Adrenal gland (tissue), 12 donors: Measurements from ENCODE around the gene RAB40C. TPM values are rescaled to one million over a fixed set of nuclear protein-coding genes. Genes with fewer than 3 reads are reported as not detected.

Source experiments
- DNase-seq, 7 donors: peaks; one replicate each; pipeline ENCODE4 v3.0.0-alpha.2; 2019 to 2020
- H3K27ac ChIP-seq, 5 donors: fragments of 200-600 bp; sonication (generic) in 4 of 5; 1 replicate in 3 of 5; 2 replicates in 2 of 5; pipeline versions ENCODE4 v1.5.1 to v1.8.0; 2016 to 2020; ENCODE audit warnings: mild to moderate bottlenecking in 1 of 5
- H3K27me3 ChIP-seq: fragments of 200-600 bp; 2 replicates; pipeline ENCODE4 v1.8.0; 2021
- H3K36me3 ChIP-seq, 2 donors: fragments of 200-600 bp; replicated peaks in 1 of 2; 1 replicate in 1 of 2; 2 replicates in 1 of 2; pipeline versions ENCODE4 v1.5.1 to v1.8.0; 2018 to 2022
- H3K4me1 ChIP-seq, 2 donors: fragments of 200-600 bp; replicated peaks in 1 of 2; 1 replicate in 1 of 2; 2 replicates in 1 of 2; pipeline versions ENCODE4 v1.5.1 to v1.8.0; 2018 to 2021
- H3K4me3 ChIP-seq, 4 donors: fragments of 200-600 bp; sonication (generic) in 3 of 4; one replicate each; pipeline ENCODE4 v1.5.1; 2016 to 2018
- H3K9me3 ChIP-seq, 3 donors: fragments of 200-600 bp; sonication (generic) in 1 of 3; replicated peaks in 1 of 3; 1 replicate in 2 of 3; 2 replicates in 1 of 3; pipeline versions ENCODE4 v1.5.1 to v1.8.0; 2016 to 2021
- POLR2A ChIP-seq, 2 donors: fragments of 450-650 bp; IDR thresholded peaks; one replicate each; pipeline ENCODE4 v1.6.1; 2017; ENCODE audit warnings: antibody characterized with exemption in 2 of 2, mild to moderate bottlenecking in 2 of 2, moderate library complexity in 1 of 2
- WGBS, 4 donors: extraction: QIAGEN DNeasy Blood & Tissue Kit in 2 of 4; methylation state at CpG; one replicate each; pipeline versions ENCODE4 v1.1.5 to v1.1.7; 2013 to 2017; 5-methylcytosine and 5-hydroxymethylcytosine counted together
- intact Hi-C, 2 donors: fragments of 100-400 bp; cut with DNase I; formaldehyde crosslinking; loops; one replicate each; pipeline versions ENCODE4 v1.14.1 to v1.15.0; 2022 to 2023
- polyA plus RNA-seq, 3 donors: library from polyadenylated mRNA; stranded (reverse); fragments of 200-250 nt in 2 of 3; fragments of 350-450 nt in 1 of 3; fragmentation: Illumina TruSeq in 1 of 3; extraction: RNeasy Lipid Tissue Mini Kit (QIAGEN cat#74804) in 1 of 3; gene quantifications; one replicate each; pipeline ENCODE4 v1.2.3, GENCODE V29; 2013 to 2014
- total RNA-seq, 9 donors: library from RNA; depleted of rRNA in 4 of 9; stranded (reverse); fragments of >200 nt in 4 of 9; fragments of 120-200 nt in 1 of 9; fragmentation: NEBNext Ultra II Directional in 1 of 9; extraction: Animal tissue kit (Norgen Biotek cat#: 25700) in 1 of 9; gene quantifications; one replicate each; pipeline versions ENCODE4 v1.1.0 to v1.2.4, GENCODE V29; 2013 to 2023
- TF ChIP-seq, protein P1 (sequence below), 6 experiments: fragments of 450-650 bp in 4 of 6; fragments of 200-600 bp in 2 of 6; sonication (generic) in 1 of 6; IDR thresholded peaks; 1 replicate in 5 of 6; 2 replicates in 1 of 6; pipeline versions ENCODE4 v1.5.1 to v1.8.0; 2016 to 2021; ENCODE audit warnings: antibody characterized with exemption in 6 of 6, mild to moderate bottlenecking in 2 of 6, moderate library complexity in 1 of 6
- donor health status: healthy with polysubstance abuse.
- donor health status: Bipolar disorder and iron deficiency.
- donor health status: DM: yes; HTN: yes; CAD: no.
- donor health status: DM: no; HTN: no; CAD: no.
- donor health status: DM: no; HTN: no; CAD: no.
- donor health status: DM: yes; HTN: yes; CAD: no.

The RAB40C gene
- total and polyA plus RNA-seq, 12 donors: 2.3 to 36.2 (median 15.8) TPM

DNA sequence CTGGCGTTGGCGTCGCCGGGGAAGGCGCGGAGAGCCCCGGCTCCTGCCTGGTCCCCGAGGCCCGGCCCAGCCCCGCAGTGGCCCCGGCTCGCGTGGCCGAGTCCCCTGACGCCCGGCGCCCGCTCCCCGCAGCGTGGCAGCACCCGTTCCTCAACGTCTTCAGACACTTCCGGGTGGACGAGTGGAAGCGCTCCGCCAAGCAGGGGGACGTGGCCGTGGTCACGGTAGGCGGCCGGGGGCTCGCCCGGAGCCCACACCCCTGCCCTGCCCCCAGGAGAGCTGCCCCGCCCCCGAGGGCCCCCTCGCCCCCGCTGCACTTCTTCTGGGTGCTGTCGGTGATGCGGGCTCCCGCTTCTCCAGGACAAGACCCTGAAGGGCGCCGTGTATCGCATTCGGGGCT lies 59.8 kb downstream of the RAB40C start:
- no peak for DNase-seq
- Histone ChIP-seq H3K4me3 (peak overlapping the region in 2 of 4 donors; percentile 33 to 64), H3K9me3 (no peaks in the 10 kb centered on the region), H3K4me1 (peaks cover 61 to 67% of the 10 kb centered on the region in 2 donors), H3K36me3 (no peaks in the 10 kb centered on the region), H3K27me3 (no peaks in the 10 kb centered on the region), H3K27ac (peak overlapping the region in 3 of 5 donors; percentile 68 to 95 (median 92))
- intact Hi-C loops: no loop called here
- TF ChIP-seq, protein P1, sequence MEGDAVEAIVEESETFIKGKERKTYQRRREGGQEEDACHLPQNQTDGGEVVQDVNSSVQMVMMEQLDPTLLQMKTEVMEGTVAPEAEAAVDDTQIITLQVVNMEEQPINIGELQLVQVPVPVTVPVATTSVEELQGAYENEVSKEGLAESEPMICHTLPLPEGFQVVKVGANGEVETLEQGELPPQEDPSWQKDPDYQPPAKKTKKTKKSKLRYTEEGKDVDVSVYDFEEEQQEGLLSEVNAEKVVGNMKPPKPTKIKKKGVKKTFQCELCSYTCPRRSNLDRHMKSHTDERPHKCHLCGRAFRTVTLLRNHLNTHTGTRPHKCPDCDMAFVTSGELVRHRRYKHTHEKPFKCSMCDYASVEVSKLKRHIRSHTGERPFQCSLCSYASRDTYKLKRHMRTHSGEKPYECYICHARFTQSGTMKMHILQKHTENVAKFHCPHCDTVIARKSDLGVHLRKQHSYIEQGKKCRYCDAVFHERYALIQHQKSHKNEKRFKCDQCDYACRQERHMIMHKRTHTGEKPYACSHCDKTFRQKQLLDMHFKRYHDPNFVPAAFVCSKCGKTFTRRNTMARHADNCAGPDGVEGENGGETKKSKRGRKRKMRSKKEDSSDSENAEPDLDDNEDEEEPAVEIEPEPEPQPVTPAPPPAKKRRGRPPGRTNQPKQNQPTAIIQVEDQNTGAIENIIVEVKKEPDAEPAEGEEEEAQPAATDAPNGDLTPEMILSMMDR (IDR thresholded peaks at IDR 0.05): no peak
- no peak for TF ChIP-seq POLR2A (IDR thresholded peaks at IDR 0.05)
- 2 to 17% (median 4%) methylated on average over 8 to 44 of the region's 44 CpGs; no CpG with 5 or more reads in 1 of the 4 donors for WGBS, 4 donors

DNA sequence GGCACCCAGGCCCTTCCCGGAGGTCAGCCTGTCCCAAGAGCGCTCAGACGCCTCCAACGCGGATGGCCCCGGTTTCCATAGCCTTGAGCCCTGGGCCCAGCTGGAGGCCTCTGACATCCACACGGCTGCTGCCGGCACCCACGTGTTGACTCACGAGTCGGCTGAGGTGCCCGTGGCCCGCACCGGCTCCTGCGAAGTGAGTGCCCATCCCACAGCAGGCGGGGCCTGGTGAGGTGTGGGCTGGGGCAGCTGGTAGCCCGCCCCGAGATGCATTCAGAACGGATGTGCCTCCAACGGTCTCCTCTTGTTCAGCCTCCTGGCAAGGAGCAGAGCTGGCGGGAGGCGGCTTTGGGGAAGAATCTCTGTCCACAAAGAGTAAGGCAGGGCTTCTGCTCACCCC lies 62.0 kb downstream of the RAB40C start:
- Histone ChIP-seq H3K27me3 (no peaks in the 10 kb centered on the region), H3K36me3 (peaks cover 0 to 5% of the 10 kb centered on the region in 2 donors), H3K27ac (peak overlapping the region; percentile 69 to 93 (median 74)), H3K9me3 (no peaks in the 10 kb centered on the region), H3K4me3 (no peak overlapping the region), H3K4me1 (peaks cover 40 to 45% of the 10 kb centered on the region in 2 donors)
- WGBS, 4 donors: 47 to 74% (median 56%) methylated on average over 2 to 22 of the region's 22 CpGs
- TF ChIP-seq POLR2A (IDR thresholded peaks at IDR 0.05): peak; percentile 33 to 81
- TF ChIP-seq, protein P1 (IDR thresholded peaks at IDR 0.05): no peak
- peak; percentile 83 to 96 (median 93) for DNase-seq
- intact Hi-C loops: no loop called here

DNA sequence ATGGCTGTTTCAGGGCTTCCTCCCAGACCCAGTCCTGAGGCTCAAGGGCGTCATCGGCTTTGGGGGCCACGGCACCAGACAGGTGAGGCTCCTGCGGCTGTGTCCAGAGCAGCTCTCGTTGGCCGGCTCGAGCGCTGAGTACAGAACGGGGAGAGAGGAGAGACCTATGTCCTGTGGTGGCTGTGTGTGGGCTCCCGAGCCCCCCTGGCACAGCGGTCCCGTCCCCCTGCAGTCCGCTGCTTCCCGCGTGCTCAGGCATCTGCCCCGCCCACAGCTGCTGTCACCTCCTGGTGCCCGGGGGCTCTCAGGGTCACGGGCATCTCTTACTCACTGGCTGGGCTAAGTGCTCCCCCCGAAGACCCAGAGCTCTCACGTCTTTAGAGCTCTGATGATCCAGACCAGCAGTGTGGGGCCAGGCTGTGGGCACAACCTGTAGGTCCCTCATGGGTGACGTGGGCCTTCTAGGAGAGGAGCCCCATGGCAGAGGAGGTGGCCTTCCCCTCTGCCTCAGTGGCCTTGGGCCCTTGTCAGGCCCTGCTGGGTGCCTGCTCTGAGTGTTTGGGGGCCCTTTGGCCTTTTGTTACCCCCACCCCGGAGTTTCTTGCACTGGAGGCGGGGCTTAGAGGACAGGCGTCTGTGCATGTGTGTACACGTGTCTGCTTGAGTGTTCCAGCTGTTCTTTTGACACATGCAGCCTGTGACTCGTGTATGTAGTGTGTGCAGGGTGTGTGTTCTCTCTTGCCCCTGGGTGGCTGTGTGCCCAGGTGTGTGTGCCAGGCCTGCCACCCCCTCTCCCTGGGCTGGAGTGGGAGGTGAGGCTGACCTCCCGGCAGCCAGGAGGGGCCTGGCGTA lies 62.8 kb downstream of the RAB40C start:
- no peak overlapping the region for H3K4me3 ChIP-seq
- no peaks in the 10 kb centered on the region for H3K9me3 ChIP-seq
- peak in 1 of 2 donors; percentile 54 for TF ChIP-seq POLR2A (IDR thresholded peaks at IDR 0.05)
- TF ChIP-seq, protein P1 (IDR thresholded peaks at IDR 0.05): no peak
- WGBS, 4 donors: 52 to 63% (median 57%) methylated on average over 2 to 28 of the region's 28 CpGs
- peak; percentile 71 to 93 (median 89) for DNase-seq
- intact Hi-C loops: no loop called here
- peak overlapping the region; percentile 69 to 93 (median 74) for H3K27ac ChIP-seq
- peaks cover 32 to 37% of the 10 kb centered on the region in 2 donors for H3K4me1 ChIP-seq
- peaks cover 0 to 5% of the 10 kb centered on the region in 2 donors for H3K36me3 ChIP-seq
- no peaks in the 10 kb centered on the region for H3K27me3 ChIP-seq

DNA sequence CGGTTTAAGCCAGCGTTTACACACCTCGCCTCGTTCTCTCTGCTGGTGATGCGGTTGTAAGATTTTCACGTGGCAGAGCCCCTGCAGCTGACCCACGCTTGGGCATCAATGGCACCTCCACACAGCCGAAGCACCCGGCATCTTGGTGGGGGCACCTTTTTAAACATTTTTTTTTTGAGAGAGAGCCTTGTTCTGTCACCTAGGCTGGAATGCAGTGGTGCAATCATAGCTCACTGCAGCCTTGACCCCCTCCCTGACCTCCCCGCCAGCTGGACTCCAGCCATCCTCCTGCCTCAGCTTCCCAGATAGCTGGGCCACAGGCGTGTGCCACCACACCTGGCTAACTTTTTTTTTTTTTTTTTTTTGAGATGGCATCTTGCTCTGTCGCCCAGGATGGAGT lies 64.2 kb downstream of the RAB40C start:
- no peak overlapping the region for H3K4me3 ChIP-seq
- intact Hi-C loops: no loop called here
- no peak overlapping the region for H3K27ac ChIP-seq
- 81 to 88% (median 86%) methylated on average over 12 of the region's 12 CpGs for WGBS, 4 donors
- H3K9me3 ChIP-seq: no peaks in the 10 kb centered on the region
- no peak for TF ChIP-seq POLR2A (IDR thresholded peaks at IDR 0.05)
- TF ChIP-seq, protein P1 (IDR thresholded peaks at IDR 0.05): no peak
- DNase-seq: no peak
- peaks cover 0 to 9% of the 10 kb centered on the region in 2 donors for H3K36me3 ChIP-seq
- peaks cover 21 to 24% of the 10 kb centered on the region in 2 donors for H3K4me1 ChIP-seq
- H3K27me3 ChIP-seq: no peaks in the 10 kb centered on the region
